HUES64 (cell line): Measurements from ENCODE around the gene ZCWPW1.
A peak's percentile ranks its signal among the peaks of the same experiment; 100 is the strongest.

Experiments used
- H3K27ac ChIP-seq: 2 replicates; pipeline ENCODE4 v1.7.0; 2013; ENCODE audit warnings: low read depth, low read length, inconsistent platforms
- H3K27me3 ChIP-seq: 2 replicates; pipeline ENCODE4 v1.6.1; 2013; ENCODE audit warnings: mild to moderate bottlenecking, low read length; ENCODE audit not compliant: insufficient read depth
- H3K36me3 ChIP-seq: 2 replicates; pipeline ENCODE4 v1.6.1; 2013; ENCODE audit warnings: mild to moderate bottlenecking, low read length; ENCODE audit not compliant: insufficient read depth
- H3K4me1 ChIP-seq: 2 replicates; pipeline ENCODE4 v1.6.1; 2013; ENCODE audit warnings: mild to moderate bottlenecking, low read length, moderate library complexity; ENCODE audit not compliant: insufficient read depth
- H3K4me3 ChIP-seq: 2 replicates; pipeline ENCODE4 v1.5.1; 2013; ENCODE audit warnings: mild to moderate bottlenecking, low read length, moderate library complexity
- H3K9ac ChIP-seq: 2 replicates; pipeline ENCODE4 v1.6.1; 2013; ENCODE audit warnings: mild to moderate bottlenecking, low read depth, low read length
- H3K9me3 ChIP-seq: 2 replicates; pipeline ENCODE4 v1.6.1; 2013; ENCODE audit warnings: low read depth, low read length; ENCODE audit not compliant: insufficient read depth
- WGBS: fragments of 150-250, 120-280 bp; methylation state at CpG from one replicate; pipeline ENCODE4 v1.1.7; 2013; ENCODE audit warnings: missing lambda C conversion rate; 5-methylcytosine and 5-hydroxymethylcytosine counted together

Gene ZCWPW1

GRCh38 chr7:100430493-100431285, 2.2 kb upstream of the ZCWPW1 start:
- H3K27me3 ChIP-seq: peaks cover 9% of the 10 kb centered on the region
- peak overlapping the region; percentile 96 for H3K4me3 ChIP-seq
- H3K27ac ChIP-seq: peak overlapping the region; percentile 99
- H3K4me1 ChIP-seq: peaks cover 9% of the 10 kb centered on the region; the same call in 1 of the 2 replicates
- H3K9me3 ChIP-seq: 0 out of 2 replicates have a peak, but pooled peaks cover 4% of the 10 kb centered on the region
- 54% methylated on average over 27 of the region's 31 CpGs for WGBS
- peaks cover 43% of the 10 kb centered on the region for H3K36me3 ChIP-seq
- H3K9ac ChIP-seq: peak overlapping the region; percentile 97

- Histone ChIP-seq H3K36me3 (peaks cover 39% of the 10 kb centered on the region), H3K27ac (peak within 1 kb of the TSS; percentile 99), H3K4me1 (peaks cover 9% of the 10 kb centered on the region; the same call in 1 of the 2 replicates), H3K4me3 (peak within 1 kb of the TSS; percentile 96), H3K9me3 (0 out of 2 replicates have a peak, but pooled peaks cover 4% of the 10 kb centered on the region), H3K27me3 (peaks cover 9% of the 10 kb centered on the region), H3K9ac (peak within 1 kb of the TSS; percentile 97)
- WGBS: under 1% methylated on average over 93 of the region's 95 CpGs
Measured at GRCh38 chr7:100429637-100430492, 1.4 kb upstream of the ZCWPW1 start, which contains the start of gene MEPCE. Gene MEPCE, plus strand, starts transcription at chr7:100429831. Its CDS starts 188 bp downstream, at chr7:100430019.

DNA sequence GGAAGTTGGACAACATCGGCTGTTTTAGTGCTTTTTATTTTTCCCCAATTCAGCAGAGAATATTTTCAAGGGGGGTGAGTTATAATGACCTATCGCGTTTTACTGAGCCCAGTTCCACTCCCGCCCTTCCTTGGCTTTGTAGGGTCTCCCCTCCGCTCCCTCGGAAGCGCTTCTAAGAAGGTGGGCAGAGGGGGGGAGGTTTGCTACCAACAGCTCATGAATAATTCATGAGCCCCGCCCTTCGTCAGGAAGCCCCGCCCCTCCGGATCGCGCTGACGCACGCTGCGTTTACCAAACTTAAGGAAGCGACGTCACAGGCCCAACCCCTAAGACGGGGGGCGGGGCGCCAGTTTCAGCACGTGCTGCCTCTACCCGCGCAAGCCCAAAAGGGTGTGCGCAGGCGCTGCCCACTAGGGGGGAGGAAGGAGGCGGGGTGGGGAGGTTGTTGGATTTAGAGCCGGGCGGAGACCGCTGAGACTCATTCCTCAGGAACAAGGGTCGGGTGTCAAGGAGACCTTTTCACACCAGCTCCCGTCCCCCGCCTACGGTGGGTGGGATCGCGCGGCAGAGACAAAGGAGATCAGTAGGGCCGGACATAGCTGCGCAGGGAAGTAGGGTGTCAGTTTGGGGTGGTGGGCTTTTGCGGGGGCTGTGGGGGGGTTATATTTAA, 599 bp upstream of the ZCWPW1 start:
- H3K36me3 ChIP-seq: peaks cover 31% of the 10 kb centered on the region
- peak overlapping the region; percentile 96 for H3K4me3 ChIP-seq
- 0 out of 2 replicates have a peak, but pooled peaks cover 4% of the 10 kb centered on the region for H3K9me3 ChIP-seq
- H3K4me1 ChIP-seq: peaks cover 9% of the 10 kb centered on the region; the same call in 1 of the 2 replicates
- peak overlapping the region; percentile 99 for H3K27ac ChIP-seq
- WGBS: under 1% methylated on average over 40 of the region's 40 CpGs
- H3K27me3 ChIP-seq: peaks cover 9% of the 10 kb centered on the region
- H3K9ac ChIP-seq: peak overlapping the region; percentile 97

GRCh38 chr7:100427762-100428198, 723 bp downstream of the ZCWPW1 start:
- peaks cover 9% of the 10 kb centered on the region for H3K27me3 ChIP-seq
- peaks cover 18% of the 10 kb centered on the region for H3K36me3 ChIP-seq
- H3K4me1 ChIP-seq: peaks cover 9% of the 10 kb centered on the region; the same call in 1 of the 2 replicates
- H3K27ac ChIP-seq: no peak overlapping the region
- no peak overlapping the region for H3K9ac ChIP-seq
- H3K9me3 ChIP-seq: 0 out of 2 replicates have a peak, but pooled peaks cover 4% of the 10 kb centered on the region
- H3K4me3 ChIP-seq: peak overlapping the region; percentile 96
- 69% methylated on average over 16 of the region's 16 CpGs for WGBS

- Histone ChIP-seq H3K9ac (no peak overlapping the region), H3K36me3 (peaks cover 5% of the 10 kb centered on the region; the same call in 1 of the 2 replicates), H3K9me3 (0 out of 2 replicates have a peak, but pooled peaks cover 4% of the 10 kb centered on the region), H3K27ac (no peak overlapping the region), H3K4me1 (peaks cover 9% of the 10 kb centered on the region; the same call in 1 of the 2 replicates), H3K27me3 (peaks cover 9% of the 10 kb centered on the region), H3K4me3 (no peak overlapping the region)
Measured at GRCh38 chr7:100426516-100426915, 2.0 kb downstream of the ZCWPW1 start.

GRCh38 chr7:100425347-100425746, 3.2 kb downstream of the ZCWPW1 start:
- 50% methylated on average over 1 of the region's 1 CpG for WGBS
- 0 out of 2 replicates have a peak, but pooled peaks cover under 1% of the 10 kb centered on the region for H3K4me1 ChIP-seq
- no peaks in the 10 kb centered on the region for H3K36me3 ChIP-seq
- no peak overlapping the region for H3K27ac ChIP-seq
- peaks cover 9% of the 10 kb centered on the region for H3K27me3 ChIP-seq
- 0 out of 2 replicates have a peak, but pooled peaks cover 4% of the 10 kb centered on the region for H3K9me3 ChIP-seq
- no peak overlapping the region for H3K9ac ChIP-seq
- H3K4me3 ChIP-seq: no peak overlapping the region

DNA sequence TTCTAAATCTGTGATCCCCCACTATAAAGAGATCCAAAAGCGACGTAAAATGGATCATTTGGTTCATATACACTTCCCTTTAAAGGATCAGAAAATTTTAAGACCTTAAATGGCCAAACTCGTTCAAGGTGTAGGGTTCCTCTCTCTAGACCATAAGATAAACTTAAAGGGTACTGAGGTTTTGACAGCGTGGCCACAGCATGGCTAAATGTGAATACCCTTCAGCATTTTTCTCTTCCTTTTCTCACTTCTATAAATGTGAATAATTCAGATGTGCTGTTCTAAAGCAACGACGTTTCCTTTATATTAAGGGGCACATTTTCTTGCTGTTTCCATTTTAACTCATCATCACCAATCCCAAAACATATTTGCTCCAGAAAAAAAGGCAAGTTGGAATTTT, 5.2 kb downstream of the ZCWPW1 start:
- Histone ChIP-seq H3K36me3 (no peaks in the 10 kb centered on the region), H3K27me3 (peaks cover 9% of the 10 kb centered on the region), H3K9me3 (0 out of 2 replicates have a peak, but pooled peaks cover 4% of the 10 kb centered on the region), H3K4me1 (no peaks in the 10 kb centered on the region), H3K4me3 (no peak overlapping the region), H3K9ac (no peak overlapping the region), H3K27ac (no peak overlapping the region)
- 87% methylated on average over 6 of the region's 6 CpGs for WGBS

GRCh38 chr7:100419660-100420226, 8.8 kb downstream of the ZCWPW1 start:
- Histone ChIP-seq H3K4me1 (no peaks in the 10 kb centered on the region), H3K27ac (no peak overlapping the region), H3K27me3 (no peaks in the 10 kb centered on the region), H3K9me3 (no peaks in the 10 kb centered on the region), H3K36me3 (no peaks in the 10 kb centered on the region), H3K9ac (no peak overlapping the region), H3K4me3 (no peak overlapping the region)
- WGBS: 75% methylated on average over 1 of the region's 1 CpG

GRCh38 chr7:100418930-100419659, 9.4 kb downstream of the ZCWPW1 start:
- Histone ChIP-seq H3K27ac (no peak overlapping the region), H3K4me3 (no peak overlapping the region), H3K36me3 (no peaks in the 10 kb centered on the region), H3K4me1 (no peaks in the 10 kb centered on the region), H3K9me3 (no peaks in the 10 kb centered on the region), H3K27me3 (no peaks in the 10 kb centered on the region), H3K9ac (no peak overlapping the region)
- 56% methylated on average over 1 of the region's 1 CpG for WGBS

- Histone ChIP-seq H3K4me1 (no peaks in the 10 kb centered on the region), H3K36me3 (no peaks in the 10 kb centered on the region)
- WGBS: 93% methylated on average over 5 of the region's 5 CpGs
Measured at GRCh38 chr7:100415448-100415847, 13.1 kb downstream of the ZCWPW1 start.

More at GRCh38 chr7:100415448-100415847, 13.1 kb downstream of the ZCWPW1 start:
- Histone ChIP-seq H3K27ac (no peak overlapping the region), H3K27me3 (peaks cover 4% of the 10 kb centered on the region; the same call in 1 of the 2 replicates), H3K4me3 (no peak overlapping the region), H3K9me3 (no peaks in the 10 kb centered on the region), H3K9ac (no peak overlapping the region)
